IMR-90 (cell line): ENCODE results near the gene IP6K1. TPM values are rescaled to one million over a fixed set of nuclear protein-coding genes. Genes with fewer than 3 reads are reported as not detected.

ENCODE experiments used
- ATAC-seq: fragments of 200-7000 bp; cut with Tn5 transposase; 2 replicates; pipeline ENCODE4 v1.9.1; 2020; ENCODE audit warnings: low read depth, mild to moderate bottlenecking, moderate library complexity
- BruUV-seq: library from RNA; stranded (reverse); fragments of 400-500 nt; replicated peaks from 2 replicates; lab custom pipeline; 2021; lab: Mats Ljungman, UMichigan
- CTCF ChIA-PET: fragments of 300-600 bp; formaldehyde crosslinking; extraction: SDS; loops from one replicate; lab custom pipeline; 2021; ENCODE audit warnings: antibody characterized with exemption; lab: Yijun Ruan, JAX
- POLR2A ChIA-PET: fragments of 300-600 bp; sonication (Branson Sonifier 250); formaldehyde crosslinking; loops from one replicate; lab custom pipeline; 2022; ENCODE audit warnings: antibody characterized with exemption; ENCODE audit not compliant: unreplicated experiment; lab: Charles Lee
- DNase-seq: peaks from one replicate; pipeline ENCODE4 v3.0.0; 2013
- H2AFZ ChIP-seq: replicated peaks from 2 replicates; pipeline ENCODE3; 2013; ENCODE audit warnings: low read length, mild to moderate bottlenecking; ENCODE audit not compliant: poor library complexity
- H2AK5ac ChIP-seq: 2 replicates; pipeline ENCODE4 v1.6.1; 2013; ENCODE audit warnings: low read depth, low read length, inconsistent platforms
- H2AK9ac ChIP-seq: replicated peaks from 2 replicates; pipeline ENCODE3; 2013; ENCODE audit warnings: mild to moderate bottlenecking, low read depth, low read length, moderate library complexity; ENCODE audit not compliant: poor library complexity
- H2BK120ac ChIP-seq: 2 replicates; pipeline ENCODE4 v1.6.1; 2013; ENCODE audit warnings: low read depth, low read length, inconsistent platforms
- H2BK15ac ChIP-seq: 3 replicates; pipeline ENCODE4 v1.6.1; 2013; ENCODE audit warnings: low read depth, low read length, inconsistent platforms
- H2BK20ac ChIP-seq: 2 replicates; pipeline ENCODE4 v1.6.1; 2013; ENCODE audit warnings: low read depth, mild to moderate bottlenecking, inconsistent platforms, low read length, moderate library complexity
- H2BK5ac ChIP-seq: 2 replicates; pipeline ENCODE4 v1.6.1; 2013; ENCODE audit warnings: mild to moderate bottlenecking, low read depth, low read length, inconsistent platforms; ENCODE audit not compliant: poor library complexity, severe bottlenecking
- H3K14ac ChIP-seq: replicated peaks from 2 replicates; pipeline ENCODE4 v1.6.1; 2013; ENCODE audit warnings: low read depth, low read length, inconsistent platforms
- H3K18ac ChIP-seq: 2 replicates; pipeline ENCODE4 v1.6.1; 2013; ENCODE audit warnings: low read depth, low read length, control low read depth
- H3K23ac ChIP-seq: 2 replicates; pipeline ENCODE4 v1.6.1; 2013; ENCODE audit warnings: low read depth, low read length, inconsistent platforms
- H3K27ac ChIP-seq: 2 replicates; pipeline ENCODE4 v1.5.1; 2013; ENCODE audit warnings: mild to moderate bottlenecking, control low read depth, low read length; ENCODE audit not compliant: insufficient read depth
- H3K27me3 ChIP-seq: 2 replicates; pipeline ENCODE4 v1.6.1; 2013; ENCODE audit warnings: low read length; ENCODE audit not compliant: control insufficient read depth, insufficient read depth
- H3K36me3 ChIP-seq: 2 replicates; pipeline ENCODE4 v1.6.1; 2013; ENCODE audit warnings: low read length, mixed read lengths; ENCODE audit not compliant: control insufficient read depth, insufficient read depth
- H3K4ac ChIP-seq: 2 replicates; pipeline ENCODE4 v1.6.1; 2013; ENCODE audit warnings: low read depth, low read length, inconsistent platforms
- H3K4me1 ChIP-seq: 2 replicates; pipeline ENCODE4 v1.6.1; 2013; ENCODE audit warnings: low read length, mixed read lengths; ENCODE audit not compliant: control insufficient read depth, insufficient read depth
- H3K4me2 ChIP-seq: 2 replicates; pipeline ENCODE4 v1.6.1; 2013; ENCODE audit warnings: low read depth, mild to moderate bottlenecking, control low read depth, low read length, moderate library complexity
- H3K4me3 ChIP-seq: 2 replicates; pipeline ENCODE4 v1.5.1; 2013; ENCODE audit warnings: low read depth, mild to moderate bottlenecking, control low read depth, low read length, moderate library complexity; ENCODE audit not compliant: insufficient read depth
- H3K56ac ChIP-seq: 2 replicates; pipeline ENCODE4 v1.6.1; 2013; ENCODE audit warnings: low read length, inconsistent platforms; ENCODE audit not compliant: insufficient read depth; ENCODE audit errors: extremely low read depth
- H3K79me1 ChIP-seq, 2 experiments: 2 replicates each; pipeline ENCODE4 v1.6.1; 2013; ENCODE audit warnings: low read length in 2 of 2, inconsistent platforms in 1 of 2, low read depth in 1 of 2
- H3K9ac ChIP-seq: 2 replicates; pipeline ENCODE4 v1.6.1; 2013; ENCODE audit warnings: low read depth, low read length, control low read depth
- H3K9me1 ChIP-seq: 2 replicates; pipeline ENCODE4 v1.6.1; 2013; ENCODE audit warnings: low read length, inconsistent platforms; ENCODE audit not compliant: insufficient read depth
- H3K9me3 ChIP-seq: 2 replicates; pipeline ENCODE4 v1.6.1; 2013; ENCODE audit warnings: low read length; ENCODE audit not compliant: control insufficient read depth, insufficient read depth
- H4K20me1 ChIP-seq: 2 replicates; pipeline ENCODE4 v1.6.1; 2013; ENCODE audit warnings: low read length, inconsistent platforms; ENCODE audit not compliant: insufficient read depth
- H4K5ac ChIP-seq: 2 replicates; pipeline ENCODE4 v1.6.1; 2013; ENCODE audit warnings: mild to moderate bottlenecking, low read depth, low read length, control low read depth
- H4K8ac ChIP-seq, 2 experiments: 2 replicates each; pipeline ENCODE4 v1.6.1; 2013; ENCODE audit warnings: low read depth in 2 of 2, low read length in 2 of 2, control low read depth in 1 of 2, inconsistent platforms in 1 of 2
- H4K91ac ChIP-seq: 2 replicates; pipeline ENCODE4 v1.6.1; 2013; ENCODE audit warnings: low read depth, low read length, inconsistent platforms; ENCODE audit not compliant: insufficient read depth
- BHLHE40 ChIP-seq: fragments of 150-350 bp; IDR thresholded peaks from 2 replicates; pipeline ENCODE4 v1.6.1; 2016; ENCODE audit warnings: mild to moderate bottlenecking, low read depth, low read length
- CEBPB ChIP-seq: IDR thresholded peaks from 2 replicates; pipeline ENCODE4 v1.6.1; 2012; ENCODE audit warnings: low read depth, low read length, improper control_type of control experiment
- CHD1 ChIP-seq: IDR thresholded peaks from 2 replicates; pipeline ENCODE4 v1.6.1; 2012; ENCODE audit warnings: low read depth, low read length, improper control_type of control experiment
- CTCF ChIP-seq: conservative IDR thresholded peaks from 2 replicates; pipeline ENCODE4 v1.5.1; 2012; ENCODE audit warnings: mild to moderate bottlenecking, low read depth, low read length, improper control_type of control experiment
- FOS ChIP-seq: fragments of 150-350 bp; IDR thresholded peaks from 2 replicates; pipeline ENCODE4 v1.6.1; 2016; ENCODE audit warnings: low read depth, low read length
- MAFK ChIP-seq: IDR thresholded peaks from 2 replicates; pipeline ENCODE4 v1.6.1; 2012; ENCODE audit warnings: low read depth, low read length, improper control_type of control experiment
- MXI1 ChIP-seq: IDR thresholded peaks from 2 replicates; pipeline ENCODE4 v1.6.1; 2012; ENCODE audit warnings: low read depth, mild to moderate bottlenecking, low read length, moderate library complexity, borderline replicate concordance
- NFE2L2 ChIP-seq: fragments of 150-350 bp; IDR thresholded peaks from 2 replicates; pipeline ENCODE4 v1.6.1; 2016; ENCODE audit warnings: low read depth, mild to moderate bottlenecking, low read length
- POLR2A ChIP-seq: IDR thresholded peaks from 2 replicates; pipeline ENCODE4 v1.6.1; 2012; ENCODE audit warnings: mild to moderate bottlenecking, low read depth, low read length
- RAD21 ChIP-seq: IDR thresholded peaks from 2 replicates; pipeline ENCODE4 v1.6.1; 2012; ENCODE audit warnings: low read length, improper control_type of control experiment
- RCOR1 ChIP-seq: IDR thresholded peaks from 2 replicates; pipeline ENCODE4 v1.6.1; 2012; ENCODE audit warnings: mild to moderate bottlenecking, low read length, improper control_type of control experiment; ENCODE audit not compliant: insufficient replicate concordance
- RFX5 ChIP-seq: IDR thresholded peaks from 2 replicates; pipeline ENCODE4 v1.8.0; 2012; ENCODE audit warnings: low read depth, mild to moderate bottlenecking, low read length, moderate library complexity
- SMC3 ChIP-seq: fragments of 150-350 bp; IDR thresholded peaks from 2 replicates; pipeline ENCODE4 v1.6.1; 2016; ENCODE audit warnings: low read depth, mild to moderate bottlenecking, antibody characterized with exemption, low read length, moderate library complexity
- USF2 ChIP-seq: fragments of 150-350 bp; IDR thresholded peaks from 2 replicates; pipeline ENCODE4 v1.6.1; 2017; ENCODE audit warnings: mild to moderate bottlenecking, antibody characterized with exemption, low read length, low read depth
- WGBS, 2 experiments: methylation state at CpG; one replicate each; pipeline versions ENCODE4 v1.1.5 to v1.1.7; 2013; ENCODE audit warnings: missing lambda C conversion rate in 2 of 2; ENCODE audit not compliant: insufficient read length in 1 of 2; ENCODE audit errors: extremely low coverage in 2 of 2; 5-methylcytosine and 5-hydroxymethylcytosine counted together
- dilution Hi-C: fragments of 300-500 bp; cut with HindIII; formaldehyde crosslinking; loops from one replicate; pipeline ENCODE4 v1.14.3; 2018; ENCODE audit warnings: low sequenced_read_pairs; ENCODE audit not compliant: unreplicated experiment
- in situ Hi-C: fragments of 300-500 bp; cut with MboI; formaldehyde crosslinking; loops from 3 replicates; pipeline ENCODE4 v1.14.3; 2019; ENCODE audit warnings: low sequenced_read_pairs, inconsistent platforms, mixed read lengths
- intact Hi-C: fragments of 100-400 bp; cut with micrococcal nuclease; formaldehyde crosslinking; loops from 2 replicates; pipeline ENCODE4 v1.10.0; 2022
- polyA plus RNA-seq, 3 experiments: library from polyadenylated mRNA; depleted of rRNA; stranded (reverse); fragments of >200 nt; gene quantifications; 2 replicates each; pipeline ENCODE4 v1.2.3, GENCODE V29; 2012; ENCODE audit warnings: low replicate concordance in 1 of 3
- total RNA-seq: library from RNA; depleted of rRNA; stranded (reverse); fragments of >200 nt; gene quantifications from 2 replicates; pipeline ENCODE4 v1.2.3, GENCODE V29; 2012

The IP6K1 gene
- total and polyA plus RNA-seq, 2 of the 4 experiments (the other 2 are of a cell fraction), result 28.3 to 28.7 TPM

GRCh38 chr3:49721896-49722781 lies 64.2 kb downstream of the IP6K1 start:
- BruUV-seq, result no TSS peak
- CTCF ChIA-PET, result interaction anchor here (3.3 kb wide), 1 partner anchor 118 kb away, joined by 9 read pairs; no protein-coding TSS in a partner anchor
- no peak overlapping the region for H2BK5ac ChIP-seq
- H3K4ac ChIP-seq, result no peak overlapping the region
- peaks cover 17% of the 10 kb centered on the region for H3K4me1 ChIP-seq
- H3K4me2 ChIP-seq, result peak overlapping the region; percentile 96; the same call in 1 of the 2 replicates
- no peak overlapping the region for H4K8ac ChIP-seq
- no peak overlapping the region for H3K27ac ChIP-seq
- H2AK9ac ChIP-seq, result peak overlapping the region; percentile 100
- no peak overlapping the region for H3K9ac ChIP-seq
- H3K36me3 ChIP-seq, result peaks cover 34% of the 10 kb centered on the region
- H2BK120ac ChIP-seq, result no peak overlapping the region
- no peak overlapping the region for H2BK20ac ChIP-seq
- peaks cover 5% of the 10 kb centered on the region; the same call in 1 of the 2 replicates for H3K9me1 ChIP-seq
- H2AK5ac ChIP-seq, result peak overlapping the region; percentile 62; the same call in 1 of the 2 replicates
- no peak overlapping the region for H4K5ac ChIP-seq
- in situ Hi-C loops, result no loop called here
- H4K20me1 ChIP-seq, result peaks cover 31% of the 10 kb centered on the region
- intact Hi-C loops, result no loop called here
- H3K27me3 ChIP-seq, result no peaks in the 10 kb centered on the region
- no peaks in the 10 kb centered on the region for H3K9me3 ChIP-seq
- no peak overlapping the region for H3K18ac ChIP-seq
- peak overlapping the region; percentile 8 for H2AFZ ChIP-seq
- POLR2A ChIA-PET, result no interaction called here
- H3K23ac ChIP-seq, result no peak overlapping the region
- DNase-seq, result no peak
- H2BK15ac ChIP-seq, result no peak overlapping the region
- no peak overlapping the region for H3K14ac ChIP-seq
- no peak overlapping the region for H4K91ac ChIP-seq
- H3K56ac ChIP-seq, result no peak overlapping the region
- H3K4me3 ChIP-seq, result no peak overlapping the region
- no peak for ATAC-seq
- peaks cover 15 to 43% of the 10 kb centered on the region in 2 experiments; a peak in 3 of 4 replicates for H3K79me1 ChIP-seq
- dilution Hi-C loops, result no loop called here
- 95% methylated on average over 8 of the region's 26 CpGs; no CpG with 5 or more reads in 1 of the 2 experiments for WGBS, 2 experiments
- TF ChIP-seq MXI1 (no peak), FOS (no peak), RAD21 (no peak), CTCF (no peak), CEBPB (no peak), USF2 (no peak), SMC3 (no peak), RFX5 (no peak), CHD1 (no peak), BHLHE40 (no peak), MAFK (no peak), NFE2L2 (no peak), POLR2A (no peak), RCOR1 (no peak)
